ENCODE results near the gene NDUFS3. TPM values are rescaled to one million over a fixed set of nuclear protein-coding genes. Genes with fewer than 3 reads are reported as not detected.
"Not testable (repeated sequence)": the region's sequence is repeated elsewhere in the genome, so short reads cannot be mapped to it uniquely, and the experiment has no call there.

Gene NDUFS3
- polyA plus RNA-seq (2013, experiment 1 of 2): 129 TPM
- polyA plus RNA-seq (2013, experiment 2 of 2): 91.7 TPM

DNA sequence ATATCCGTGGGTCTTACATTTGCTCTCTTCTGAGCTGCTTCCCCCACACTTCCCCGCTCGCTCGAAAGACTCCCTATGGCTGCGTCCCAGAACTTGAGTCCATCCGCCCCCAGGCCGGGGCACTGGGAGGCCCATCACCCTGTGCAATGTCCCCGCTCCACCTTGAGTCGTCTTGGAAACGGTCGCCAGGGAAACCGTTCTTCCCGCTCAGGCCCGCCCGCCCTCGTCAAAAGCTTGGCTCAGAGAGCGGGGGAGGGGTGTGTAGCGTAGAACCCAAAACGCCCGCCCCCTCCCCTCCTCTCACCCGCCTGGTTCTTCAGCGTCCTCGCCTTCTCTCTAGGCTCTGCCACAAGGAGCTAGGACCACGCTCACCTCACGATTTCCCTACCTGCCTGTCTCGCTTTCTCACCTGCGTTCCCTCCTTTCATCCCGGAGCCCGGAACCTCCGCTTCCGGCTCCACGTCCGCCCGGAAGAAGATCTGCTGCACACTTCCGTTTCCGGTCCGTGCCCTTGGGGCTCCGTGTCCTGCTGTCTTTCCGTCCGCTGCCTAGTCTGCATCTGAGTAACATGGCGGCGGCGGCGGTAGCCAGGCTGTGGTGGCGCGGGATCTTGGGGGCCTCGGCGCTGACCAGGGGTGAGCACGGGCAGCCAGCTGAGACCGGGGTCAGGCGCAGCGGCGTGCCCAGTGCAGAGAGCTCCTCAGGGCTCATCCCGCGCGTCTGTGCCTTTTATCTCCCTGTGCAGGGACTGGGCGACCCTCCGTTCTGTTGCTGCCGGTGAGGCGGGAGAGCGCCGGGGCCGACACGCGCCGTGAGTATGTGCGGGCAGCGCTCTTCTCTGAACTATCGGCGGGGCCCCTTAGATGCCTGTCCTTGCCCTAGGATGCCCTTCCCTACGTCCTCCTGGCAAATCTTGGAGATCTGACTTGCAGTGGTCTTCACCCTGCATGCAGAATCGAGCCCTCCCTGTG, at the start of gene NDUFS3, which contains the start of gene KBTBD4:
TSS of gene NDUFS3 (plus strand) at position 551 of the 971 bp plus-strand sequence. CDS start at position 569, 18 bp downstream.
TSS of gene KBTBD4 (minus strand) at position 447 of the 971 bp plus-strand sequence. CDS start at position 428, 19 bp downstream.
- Histone ChIP-seq H3K4me1 (ENCODE audit: control insufficient read depth, insufficient read depth, low read length, poor library complexity, severe bottlenecking) (peaks cover 5% of the 10 kb centered on the region), H3K27ac (ENCODE audit: low read depth, low read length, severe bottlenecking) (peak within 1 kb of the TSS; percentile 90), H3K9me3 (ENCODE audit: control insufficient read depth, low read length) (no peaks in the 10 kb centered on the region), H3K4me3 (ENCODE audit: extremely low read depth, insufficient read depth, low read length, poor library complexity, severe bottlenecking) (peak within 1 kb of the TSS; percentile 96), H3K36me3 (ENCODE audit: control insufficient read depth, insufficient read depth, low read length) (peaks cover 73% of the 10 kb centered on the region)
- WGBS, 2 experiments (ENCODE audit: insufficient coverage in 2 of 2): 0% methylated on average over 58 to 69 of the region's 72 CpGs

DNA sequence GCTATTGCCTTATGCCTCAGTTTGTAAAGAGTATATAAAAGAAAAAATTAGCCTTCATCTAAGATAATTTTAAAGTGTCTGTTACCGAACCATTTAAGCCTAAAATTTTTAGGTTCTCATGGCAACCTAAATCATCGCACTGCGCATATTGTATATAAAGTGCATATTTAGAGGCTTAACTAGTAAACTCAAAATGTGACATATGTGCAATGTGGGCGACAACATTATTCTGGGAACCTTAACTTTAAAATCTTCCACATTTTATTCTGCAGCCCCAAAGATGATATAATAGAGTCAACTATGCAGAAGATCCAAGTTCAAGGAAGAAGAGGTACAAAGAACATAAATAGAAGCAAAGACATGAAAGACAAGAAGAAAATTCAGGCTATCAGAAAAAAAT, 48.9 kb upstream of the NDUFS3 start:
- H3K9me3 ChIP-seq (ENCODE audit: control insufficient read depth, low read length): no peaks in the 10 kb centered on the region
- H3K4me3 ChIP-seq (ENCODE audit: extremely low read depth, insufficient read depth, low read length, poor library complexity, severe bottlenecking): no peak overlapping the region
- peaks cover 19% of the 10 kb centered on the region for H3K4me1 ChIP-seq (ENCODE audit: control insufficient read depth, insufficient read depth, low read length, poor library complexity, severe bottlenecking)
- no CpG with 5 or more reads among the region's 4 CpGs for whole genome bisulfite sequencing, 2 experiments (ENCODE audit: insufficient coverage in 2 of 2)
- peaks cover 33% of the 10 kb centered on the region for H3K36me3 ChIP-seq (ENCODE audit: control insufficient read depth, insufficient read depth, low read length)
- H3K27ac ChIP-seq (ENCODE audit: low read depth, low read length, severe bottlenecking): no peak overlapping the region

DNA sequence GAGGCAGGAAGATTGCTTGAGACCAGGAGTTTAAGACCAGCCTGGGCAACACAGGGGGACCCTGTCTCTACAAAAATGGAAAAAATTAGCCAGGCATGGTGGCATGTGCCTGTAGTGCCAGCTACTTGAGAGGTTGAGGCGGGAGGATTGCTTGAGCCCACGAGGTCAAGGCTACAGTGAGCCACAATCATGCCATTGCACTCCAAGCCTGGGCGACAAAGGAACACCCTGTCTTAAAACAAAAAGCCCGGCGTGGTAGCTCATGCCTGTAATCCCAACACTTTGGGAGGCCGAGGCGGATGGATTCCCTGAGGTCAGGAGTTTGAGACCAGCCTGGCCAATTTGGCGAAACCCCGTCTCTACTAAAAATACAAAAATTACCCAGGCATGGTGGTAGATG, 48.2 kb upstream of the NDUFS3 start:
- H3K4me1 ChIP-seq (ENCODE audit: control insufficient read depth, insufficient read depth, low read length, poor library complexity, severe bottlenecking): peaks cover 14% of the 10 kb centered on the region
- WGBS, 2 experiments (ENCODE audit: insufficient coverage in 2 of 2): 93 to 94% methylated on average over 7 to 9 of the region's 9 CpGs
- H3K9me3 ChIP-seq (ENCODE audit: control insufficient read depth, low read length); H3K4me3 ChIP-seq (ENCODE audit: extremely low read depth, insufficient read depth, low read length, poor library complexity, severe bottlenecking); H3K27ac ChIP-seq (ENCODE audit: low read depth, low read length, severe bottlenecking): not testable (repeated sequence)
- H3K36me3 ChIP-seq (ENCODE audit: control insufficient read depth, insufficient read depth, low read length): peaks cover 33% of the 10 kb centered on the region

DNA sequence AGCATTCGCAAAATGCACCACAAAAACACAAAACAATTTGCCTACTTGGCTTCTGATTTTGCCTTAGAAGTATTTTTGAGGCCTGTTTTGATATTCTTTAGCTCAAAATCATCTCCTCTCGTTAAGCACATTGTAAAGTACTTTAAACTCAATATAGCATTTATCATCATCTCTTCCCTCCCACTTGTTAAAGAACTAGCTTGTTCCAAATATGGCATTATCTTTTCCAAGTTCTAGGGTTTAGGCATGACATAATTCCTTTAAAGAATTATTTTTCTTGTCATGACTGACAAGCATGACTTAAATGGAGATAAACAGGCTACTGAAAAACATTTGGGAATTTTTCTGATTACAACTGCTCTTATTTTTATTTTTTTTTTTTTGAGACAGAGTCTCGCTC, 47.2 kb upstream of the NDUFS3 start:
- Histone ChIP-seq H3K27ac (ENCODE audit: low read depth, low read length, severe bottlenecking) (no peak overlapping the region), H3K4me1 (ENCODE audit: control insufficient read depth, insufficient read depth, low read length, poor library complexity, severe bottlenecking) (peaks cover 9% of the 10 kb centered on the region), H3K4me3 (ENCODE audit: extremely low read depth, insufficient read depth, low read length, poor library complexity, severe bottlenecking) (no peak overlapping the region), H3K36me3 (ENCODE audit: control insufficient read depth, insufficient read depth, low read length) (peaks cover 38% of the 10 kb centered on the region), H3K9me3 (ENCODE audit: control insufficient read depth, low read length) (no peaks in the 10 kb centered on the region)
- WGBS, 2 experiments (ENCODE audit: insufficient coverage in 2 of 2): 89 to 100% methylated on average over 1 to 2 of the region's 3 CpGs

DNA sequence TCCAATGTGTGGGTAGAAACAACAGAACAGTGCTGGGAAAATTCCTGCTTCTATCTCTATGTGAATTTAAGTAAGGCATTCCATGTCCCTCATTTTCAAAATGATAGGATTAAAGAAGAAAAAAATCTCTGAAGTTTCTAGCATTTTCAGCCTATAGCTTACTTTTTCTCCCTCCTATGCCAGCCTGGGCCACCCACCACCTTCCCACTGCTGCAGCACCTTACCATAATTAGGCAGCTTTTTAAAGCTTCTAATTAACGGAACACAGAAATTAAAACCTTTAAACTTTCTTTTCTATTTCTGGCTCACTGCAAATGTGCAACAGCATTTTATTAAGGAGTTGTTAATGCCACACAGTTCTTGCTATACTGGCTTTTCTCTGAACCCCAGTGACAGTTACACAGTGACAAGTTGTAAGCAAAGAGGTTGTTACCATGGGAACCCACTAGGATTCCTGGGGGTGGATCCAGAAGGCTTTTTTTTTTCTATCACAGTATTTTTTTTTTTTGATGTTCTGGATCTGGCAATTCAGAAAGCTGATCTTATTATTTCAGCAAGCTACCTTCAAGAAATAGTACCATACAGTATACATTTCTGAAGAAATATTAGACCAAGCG, 46.2 kb upstream of the NDUFS3 start:
- Histone ChIP-seq H3K4me1 (ENCODE audit: control insufficient read depth, insufficient read depth, low read length, poor library complexity, severe bottlenecking) (peaks cover 9% of the 10 kb centered on the region), H3K27ac (ENCODE audit: low read depth, low read length, severe bottlenecking) (peak overlapping the region; percentile 43), H3K36me3 (ENCODE audit: control insufficient read depth, insufficient read depth, low read length) (peaks cover 42% of the 10 kb centered on the region), H3K9me3 (ENCODE audit: control insufficient read depth, low read length) (no peaks in the 10 kb centered on the region), H3K4me3 (ENCODE audit: extremely low read depth, insufficient read depth, low read length, poor library complexity, severe bottlenecking) (no peak overlapping the region)
- 79 to 93% methylated on average over 1 to 2 of the region's 2 CpGs for WGBS, 2 experiments (ENCODE audit: insufficient coverage in 2 of 2)

DNA sequence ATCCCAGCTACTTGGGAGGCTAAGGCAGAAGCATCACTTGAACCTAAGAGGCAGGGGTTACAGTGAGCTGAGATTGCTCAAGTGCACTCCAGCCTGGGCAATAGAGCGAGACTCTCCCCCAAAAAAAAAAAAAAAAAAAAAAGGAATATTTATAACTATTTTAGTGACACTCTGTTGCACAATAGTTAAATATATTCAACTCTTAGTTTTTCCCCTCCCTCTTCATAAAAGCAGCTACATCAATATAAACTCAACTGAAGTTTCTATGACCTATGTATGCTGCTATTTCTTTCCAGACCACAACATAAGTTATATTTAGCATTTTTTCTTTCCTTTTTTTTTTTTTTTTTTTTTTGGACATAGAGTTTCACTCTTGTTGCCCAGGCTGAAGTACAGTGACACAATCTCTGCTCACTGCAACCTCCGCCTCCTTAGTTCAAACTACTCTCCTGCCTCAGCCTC, 45.2 kb upstream of the NDUFS3 start:
- no peaks in the 10 kb centered on the region for H3K9me3 ChIP-seq (ENCODE audit: control insufficient read depth, low read length)
- H3K4me1 ChIP-seq (ENCODE audit: control insufficient read depth, insufficient read depth, low read length, poor library complexity, severe bottlenecking): peaks cover 9% of the 10 kb centered on the region
- 100% methylated on average over 1 of the region's 2 CpGs; no CpG with 5 or more reads in 1 of the 2 experiments for WGBS, 2 experiments (ENCODE audit: insufficient coverage in 2 of 2)
- H3K36me3 ChIP-seq (ENCODE audit: control insufficient read depth, insufficient read depth, low read length): peaks cover 42% of the 10 kb centered on the region
- no peak overlapping the region for H3K4me3 ChIP-seq (ENCODE audit: extremely low read depth, insufficient read depth, low read length, poor library complexity, severe bottlenecking)
- H3K27ac ChIP-seq (ENCODE audit: low read depth, low read length, severe bottlenecking): no peak overlapping the region

DNA sequence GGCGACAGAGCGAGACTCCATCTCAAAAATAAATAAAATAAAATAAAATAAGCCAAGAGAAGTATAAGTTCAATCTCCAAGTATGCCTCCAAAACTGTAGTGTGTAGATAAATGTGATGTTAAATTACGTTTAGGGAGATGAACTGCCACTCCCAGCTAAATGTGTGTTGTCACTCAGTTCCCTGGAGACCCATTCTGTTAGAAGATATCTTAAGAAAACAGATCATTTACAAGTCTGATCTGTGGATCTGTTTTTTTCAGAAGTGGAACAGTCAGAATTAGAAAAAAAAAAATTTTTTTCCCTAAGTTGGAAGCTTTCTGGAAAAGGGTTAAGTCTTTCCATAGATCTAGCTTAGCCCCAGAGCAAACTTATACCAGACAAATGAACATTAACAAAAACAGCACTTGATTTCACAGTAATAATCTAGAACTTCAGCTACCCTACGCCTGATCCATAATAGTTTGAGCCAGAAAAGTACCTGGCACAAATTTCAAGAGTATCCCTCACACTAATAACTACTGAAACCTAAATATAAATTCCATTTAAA, 44.1 kb upstream of the NDUFS3 start:
- 93 to 100% methylated on average over 1 to 2 of the region's 4 CpGs for WGBS, 2 experiments (ENCODE audit: insufficient coverage in 2 of 2)
- H3K4me1 ChIP-seq (ENCODE audit: control insufficient read depth, insufficient read depth, low read length, poor library complexity, severe bottlenecking): peaks cover 9% of the 10 kb centered on the region
- H3K9me3 ChIP-seq (ENCODE audit: control insufficient read depth, low read length): no peaks in the 10 kb centered on the region
- H3K27ac ChIP-seq (ENCODE audit: low read depth, low read length, severe bottlenecking): no peak overlapping the region
- peaks cover 35% of the 10 kb centered on the region for H3K36me3 ChIP-seq (ENCODE audit: control insufficient read depth, insufficient read depth, low read length)
- no peak overlapping the region for H3K4me3 ChIP-seq (ENCODE audit: extremely low read depth, insufficient read depth, low read length, poor library complexity, severe bottlenecking)

DNA sequence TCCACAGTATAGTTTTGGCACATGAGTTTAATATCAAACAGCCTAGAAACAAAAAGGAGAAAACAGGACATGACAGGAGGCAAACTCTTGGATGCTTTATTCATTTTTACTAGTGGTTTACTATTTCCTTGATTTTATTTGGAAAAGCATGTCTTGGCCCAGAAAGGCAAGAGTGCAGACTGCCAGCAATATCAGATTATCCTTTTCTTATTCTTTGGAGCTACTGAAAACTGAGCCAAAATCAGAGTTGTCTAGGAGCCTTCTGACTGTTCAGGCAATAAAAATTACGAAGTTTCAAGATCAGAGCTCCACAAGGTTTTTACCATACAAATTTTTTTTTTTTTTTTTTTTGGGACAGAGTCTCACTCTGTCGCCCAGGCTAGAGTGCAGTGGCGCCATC, 42.0 kb upstream of the NDUFS3 start:
- 100% methylated on average over 1 of the region's 3 CpGs; no CpG with 5 or more reads in 1 of the 2 experiments for WGBS, 2 experiments (ENCODE audit: insufficient coverage in 2 of 2)
- Histone ChIP-seq H3K9me3 (ENCODE audit: control insufficient read depth, low read length) (no peaks in the 10 kb centered on the region), H3K4me1 (ENCODE audit: control insufficient read depth, insufficient read depth, low read length, poor library complexity, severe bottlenecking) (peaks cover 6% of the 10 kb centered on the region), H3K4me3 (ENCODE audit: extremely low read depth, insufficient read depth, low read length, poor library complexity, severe bottlenecking) (no peak overlapping the region), H3K27ac (ENCODE audit: low read depth, low read length, severe bottlenecking) (no peak overlapping the region), H3K36me3 (ENCODE audit: control insufficient read depth, insufficient read depth, low read length) (peaks cover 33% of the 10 kb centered on the region)

DNA sequence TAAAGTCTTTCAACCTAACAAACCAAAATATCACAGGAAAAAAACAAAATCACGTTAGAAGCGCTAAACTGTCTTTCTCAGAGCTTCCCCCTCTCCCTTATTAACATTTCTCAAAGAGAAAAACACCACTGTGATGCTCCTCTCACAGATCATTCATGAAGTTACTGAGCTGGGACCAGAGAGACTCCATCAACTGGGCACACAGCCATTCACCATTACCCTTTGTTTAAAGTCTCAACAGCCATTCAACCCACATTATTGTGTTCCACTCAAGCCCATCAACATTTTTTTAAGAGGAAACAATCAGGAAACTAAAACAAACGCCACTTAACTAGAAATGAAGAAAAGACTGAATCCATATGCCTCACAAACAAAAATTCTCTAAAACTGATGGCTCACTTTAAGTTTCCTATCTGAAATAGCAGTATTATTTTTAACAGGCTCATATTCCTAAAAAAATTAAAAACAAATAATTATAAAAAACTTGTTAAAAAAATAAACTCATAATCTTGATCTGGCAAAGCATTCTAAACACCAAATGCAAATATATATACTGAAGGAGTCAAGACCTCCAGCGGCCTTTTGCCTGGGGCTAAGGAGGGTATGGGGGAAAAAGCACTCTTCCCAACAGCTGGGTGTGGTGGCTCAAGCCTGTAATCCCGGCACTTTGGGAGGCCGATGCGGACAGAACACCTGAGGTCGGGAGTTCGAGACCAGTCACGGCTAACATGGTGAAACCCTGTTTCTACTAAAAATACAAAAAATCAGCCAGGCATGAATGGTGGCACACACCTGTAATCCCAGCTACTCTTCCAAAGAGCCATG, 39.9 kb upstream of the NDUFS3 start:
- peaks cover 6% of the 10 kb centered on the region for H3K4me1 ChIP-seq (ENCODE audit: control insufficient read depth, insufficient read depth, low read length, poor library complexity, severe bottlenecking)
- H3K4me3 ChIP-seq (ENCODE audit: extremely low read depth, insufficient read depth, low read length, poor library complexity, severe bottlenecking): no peak overlapping the region
- H3K36me3 ChIP-seq (ENCODE audit: control insufficient read depth, insufficient read depth, low read length): peaks cover 51% of the 10 kb centered on the region
- H3K27ac ChIP-seq (ENCODE audit: low read depth, low read length, severe bottlenecking): no peak overlapping the region
- H3K9me3 ChIP-seq (ENCODE audit: control insufficient read depth, low read length): no peaks in the 10 kb centered on the region
- WGBS, 2 experiments (ENCODE audit: insufficient coverage in 2 of 2): 88 to 91% methylated on average over 8 to 10 of the region's 10 CpGs

DNA sequence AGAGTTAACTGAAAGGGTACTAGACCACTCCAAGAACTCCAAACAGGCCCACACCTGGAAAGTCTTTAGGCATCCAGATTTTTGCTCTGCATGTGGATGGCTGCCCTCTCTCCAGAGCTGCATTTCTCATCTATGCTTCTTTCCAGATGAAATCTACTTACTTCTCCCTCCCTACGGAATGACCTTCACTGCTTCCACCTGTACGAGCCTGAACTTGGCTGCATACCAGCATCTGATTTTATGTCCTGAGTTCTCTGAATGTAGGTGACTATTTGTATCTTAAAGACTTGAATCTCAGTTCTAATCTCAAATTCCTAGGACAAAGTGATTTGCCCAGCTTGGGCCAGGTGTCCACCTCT, 39.2 kb upstream of the NDUFS3 start:
- H3K36me3 ChIP-seq (ENCODE audit: control insufficient read depth, insufficient read depth, low read length): peaks cover 51% of the 10 kb centered on the region
- 100% methylated on average over 1 of the region's 2 CpGs; no CpG with 5 or more reads in 1 of the 2 experiments for WGBS, 2 experiments (ENCODE audit: insufficient coverage in 2 of 2)
- H3K27ac ChIP-seq (ENCODE audit: low read depth, low read length, severe bottlenecking): no peak overlapping the region
- no peaks in the 10 kb centered on the region for H3K9me3 ChIP-seq (ENCODE audit: control insufficient read depth, low read length)
- no peak overlapping the region for H3K4me3 ChIP-seq (ENCODE audit: extremely low read depth, insufficient read depth, low read length, poor library complexity, severe bottlenecking)
- peaks cover 4% of the 10 kb centered on the region for H3K4me1 ChIP-seq (ENCODE audit: control insufficient read depth, insufficient read depth, low read length, poor library complexity, severe bottlenecking)

All from mesodermal cell (in vitro differentiated cells).